ENCODE data around the gene CLCN6. TPM values are rescaled to one million over a fixed set of nuclear protein-coding genes. Genes with fewer than 3 reads are reported as not detected.

The CLCN6 gene
- polyA plus RNA-seq, 1 donor (not counting 4 experiments of a cell fraction or from before 2014, with no cell fraction given): 7.4 TPM

DNA sequence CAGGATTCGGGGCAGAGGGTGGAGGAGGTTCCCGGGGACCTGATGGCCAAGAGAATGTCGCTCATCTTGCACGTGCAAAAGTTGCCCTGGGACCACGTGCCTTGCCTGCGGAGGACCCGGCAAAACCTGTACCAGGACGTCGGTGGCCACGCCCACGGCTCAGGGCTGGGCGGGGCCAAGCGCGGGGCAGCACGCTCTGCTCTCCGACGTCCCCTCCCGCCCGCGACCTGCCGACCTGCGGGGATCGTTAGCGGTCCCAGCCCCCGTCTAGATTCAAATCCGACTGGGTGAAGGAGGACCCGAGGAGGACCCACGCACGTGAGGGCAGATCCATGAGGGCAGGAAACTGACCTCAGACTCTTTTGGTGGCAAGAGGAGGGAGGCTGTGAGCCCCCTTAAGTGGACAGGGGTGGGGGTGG, 44.0 kb upstream of the CLCN6 start, which contains the start of gene C1orf167:
Gene C1orf167, plus strand, starts transcription at position 206 of the 419 bp plus-strand sequence. CDS start 2,208 bp downstream, outside the sequence.
- dilution Hi-C loops (cut with MboI; ENCODE audit: extremely low pct_ligation_motif_present, low sequenced_read_pairs): no loop called here
- H3K27me3 ChIP-seq (ENCODE audit: control insufficient read depth, extremely low read depth, insufficient read depth, low read length): peaks cover 9% of the 10 kb centered on the region
- H3K9me3 ChIP-seq (ENCODE audit: control insufficient read depth, low read depth, low read length): no peaks in the 10 kb centered on the region
- TF ChIP-seq CTCF (optimal IDR thresholded peaks at IDR 0.05 in 1 of 3, IDR thresholded peaks at IDR 0.05 in 1 of 3, conservative IDR thresholded peaks at IDR 0.05 in 1 of 3; ENCODE audit: extremely low read depth in 1 of 3, insufficient read depth in 2 of 3, low read length in 3 of 3): no peak
- no peak for TF ChIP-seq EZH2 (IDR thresholded peaks at IDR 0.05; ENCODE audit: low read length)
- no peaks in the 10 kb centered on the region for H3K9me1 ChIP-seq (ENCODE audit: control insufficient read depth, extremely low read depth, insufficient read depth, low read length)
- no peaks in the 10 kb centered on the region for H3K36me3 ChIP-seq (ENCODE audit: control insufficient read depth in 2 of 2, extremely low read depth in 1 of 2, insufficient read depth in 2 of 2, low read length in 2 of 2)
- H2AFZ ChIP-seq (ENCODE audit: control insufficient read depth, low read length): no peak within 1 kb of the TSS
- H3K27ac ChIP-seq (ENCODE audit: control insufficient read depth, insufficient read depth, low read length): no peak within 1 kb of the TSS
- no peak for FAIRE-seq
- no peaks in the 10 kb centered on the region for H3K79me2 ChIP-seq (ENCODE audit: control insufficient read depth, insufficient read depth, low read length)
- no peak within 1 kb of the TSS for H3K9ac ChIP-seq (ENCODE audit: control insufficient read depth, extremely low read depth, insufficient read depth, low read length)
- no peaks in the 10 kb centered on the region for H4K20me1 ChIP-seq (ENCODE audit: control insufficient read depth, extremely low read depth, insufficient read depth, low read length)
- no peak within 1 kb of the TSS for H3K4me2 ChIP-seq (ENCODE audit: control insufficient read depth, extremely low read depth, insufficient read depth, low read depth, low read length)
- DNase-seq (ENCODE audit: low read depth, low spot score): no peak
- H3K4me3 ChIP-seq (ENCODE audit: control insufficient read depth in 2 of 3, extremely low read depth in 1 of 3, insufficient read depth in 2 of 3, low read depth in 1 of 3, low read length in 3 of 3): no peak within 1 kb of the TSS
- no peaks in the 10 kb centered on the region for H3K4me1 ChIP-seq (ENCODE audit: control insufficient read depth, extremely low read depth, insufficient read depth, low read length)

DNA sequence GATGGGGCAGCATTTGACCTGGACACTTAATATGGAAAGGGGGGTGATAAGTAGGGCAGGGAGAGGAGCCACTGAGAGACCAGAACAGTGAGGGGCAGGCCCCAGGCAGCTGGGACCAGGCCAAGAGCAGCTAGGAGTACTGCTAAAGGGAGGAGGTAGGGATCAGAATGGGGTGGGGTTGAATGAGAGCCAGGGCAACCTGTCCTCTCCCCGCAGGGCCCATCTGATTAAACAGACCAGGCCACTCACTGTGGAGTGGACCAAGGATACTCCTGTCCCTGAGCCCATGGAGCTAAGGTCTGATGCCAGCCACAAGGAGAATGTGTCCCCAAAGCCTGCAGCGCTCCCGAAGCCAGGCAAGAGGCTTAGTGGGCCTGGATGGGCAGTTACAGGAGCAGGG, 41.9 kb upstream of the CLCN6 start:
- H3K9ac ChIP-seq (ENCODE audit: control insufficient read depth, extremely low read depth, insufficient read depth, low read length): no peak overlapping the region
- H3K79me2 ChIP-seq (ENCODE audit: control insufficient read depth, insufficient read depth, low read length): no peaks in the 10 kb centered on the region
- no peak overlapping the region for H2AFZ ChIP-seq (ENCODE audit: control insufficient read depth, low read length)
- H3K9me3 ChIP-seq (ENCODE audit: control insufficient read depth, low read depth, low read length): no peaks in the 10 kb centered on the region
- H3K4me1 ChIP-seq (ENCODE audit: control insufficient read depth, extremely low read depth, insufficient read depth, low read length): no peaks in the 10 kb centered on the region
- dilution Hi-C loops (cut with MboI; ENCODE audit: extremely low pct_ligation_motif_present, low sequenced_read_pairs): no loop called here
- H3K27me3 ChIP-seq (ENCODE audit: control insufficient read depth, extremely low read depth, insufficient read depth, low read length): peaks cover 14% of the 10 kb centered on the region
- no peak overlapping the region for H3K4me2 ChIP-seq (ENCODE audit: control insufficient read depth, extremely low read depth, insufficient read depth, low read depth, low read length)
- no peak for TF ChIP-seq EZH2 (IDR thresholded peaks at IDR 0.05; ENCODE audit: low read length)
- no peak for TF ChIP-seq CTCF (optimal IDR thresholded peaks at IDR 0.05 in 1 of 3, IDR thresholded peaks at IDR 0.05 in 1 of 3, conservative IDR thresholded peaks at IDR 0.05 in 1 of 3; ENCODE audit: extremely low read depth in 1 of 3, insufficient read depth in 2 of 3, low read length in 3 of 3)
- H3K27ac ChIP-seq (ENCODE audit: control insufficient read depth, insufficient read depth, low read length): no peak overlapping the region
- DNase-seq (ENCODE audit: low read depth, low spot score) (no peak), FAIRE-seq (no peak)
- no peaks in the 10 kb centered on the region for H3K36me3 ChIP-seq (ENCODE audit: control insufficient read depth in 2 of 2, extremely low read depth in 1 of 2, insufficient read depth in 2 of 2, low read length in 2 of 2)
- no peaks in the 10 kb centered on the region for H3K9me1 ChIP-seq (ENCODE audit: control insufficient read depth, extremely low read depth, insufficient read depth, low read length)
- no peaks in the 10 kb centered on the region for H4K20me1 ChIP-seq (ENCODE audit: control insufficient read depth, extremely low read depth, insufficient read depth, low read length)
- no peak overlapping the region for H3K4me3 ChIP-seq (ENCODE audit: control insufficient read depth in 2 of 3, extremely low read depth in 1 of 3, insufficient read depth in 2 of 3, low read depth in 1 of 3, low read length in 3 of 3)

Measured in keratinocyte (primary cell).